GM12878 (cell line): Measurements from ENCODE around the gene GATAD2B. TPM values are rescaled to one million over a fixed set of nuclear protein-coding genes. Genes with fewer than 3 reads are reported as not detected.
A peak's percentile ranks its signal among the peaks of the same experiment; 100 is the strongest.

Experiments used
- BCL11A ChIP-seq: IDR thresholded peaks from 2 replicates; pipeline ENCODE4 v1.6.1; 2011; ENCODE audit warnings: low read depth, low read length
- CBFB ChIP-seq: IDR thresholded peaks from 2 replicates; pipeline ENCODE4 v1.6.1; 2016; ENCODE audit warnings: antibody characterized with exemption, low read depth
- CHD1 ChIP-seq: IDR thresholded peaks from 2 replicates; pipeline ENCODE4 v1.6.1; 2012; ENCODE audit warnings: low read depth, low read length, improper control_type of control experiment
- ESRRA ChIP-seq: IDR thresholded peaks from 2 replicates; pipeline ENCODE4 v1.6.1; 2012; ENCODE audit warnings: mild to moderate bottlenecking, low read length, improper control_type of control experiment
- FOXK2 ChIP-seq: fragments of 450-650 bp; IDR thresholded peaks from 2 replicates; pipeline ENCODE4 v1.6.1; 2017; ENCODE audit warnings: mild to moderate bottlenecking, moderate library complexity
- GATAD2B ChIP-seq: fragments of 450-650 bp; conservative IDR thresholded peaks from 2 replicates; pipeline ENCODE4 v1.6.1; 2017; ENCODE audit warnings: low read depth, mild to moderate bottlenecking, moderate library complexity
- HDGF ChIP-seq: fragments of 450-650 bp; IDR thresholded peaks from 2 replicates; pipeline ENCODE4 v1.6.1; 2016; ENCODE audit warnings: antibody characterized with exemption
- KDM1A ChIP-seq: fragments of 200-600 bp; sonication (generic); IDR thresholded peaks from 2 replicates; pipeline ENCODE4 v1.6.1; 2016; ENCODE audit warnings: borderline replicate concordance
- LARP7 ChIP-seq: fragments of 450-650 bp; IDR thresholded peaks from 2 replicates; pipeline ENCODE4 v1.6.1; 2017; ENCODE audit warnings: mild to moderate bottlenecking
- MTA2 ChIP-seq: fragments of 450-650 bp; IDR thresholded peaks from 2 replicates; pipeline ENCODE4 v1.6.1; 2016; ENCODE audit warnings: low read depth, mild to moderate bottlenecking, moderate library complexity
- MXI1 ChIP-seq: fragments of 150-350 bp; IDR thresholded peaks from 2 replicates; pipeline ENCODE4 v1.6.1; 2011; ENCODE audit warnings: low read depth, mild to moderate bottlenecking, inconsistent platforms, low read length, improper control_type of control experiment
- NFYA ChIP-seq: IDR thresholded peaks from 2 replicates; pipeline ENCODE4 v1.6.1; 2011; ENCODE audit warnings: low read depth, mild to moderate bottlenecking, low read length, improper control_type of control experiment, borderline replicate concordance
- NFYB ChIP-seq: IDR thresholded peaks from 2 replicates; pipeline ENCODE4 v1.6.1; 2011; ENCODE audit warnings: low read depth, mild to moderate bottlenecking, low read length, improper control_type of control experiment, moderate library complexity; ENCODE audit not compliant: insufficient read depth
- NR2F1 ChIP-seq: fragments of 450-650 bp; conservative IDR thresholded peaks from 2 replicates; pipeline ENCODE4 v1.6.1; 2017; ENCODE audit warnings: mild to moderate bottlenecking
- RAD21 ChIP-seq: IDR thresholded peaks from 2 replicates; pipeline ENCODE4 v1.6.1; 2011; ENCODE audit warnings: mild to moderate bottlenecking, low read depth, low read length, moderate library complexity; ENCODE audit not compliant: insufficient read depth
- SREBF1 ChIP-seq: IDR thresholded peaks from 2 replicates; pipeline ENCODE4 v1.6.1; 2012; ENCODE audit warnings: mild to moderate bottlenecking, low read length
- SRF ChIP-seq, 2 experiments: IDR thresholded peaks; 2 replicates each; pipeline ENCODE4 v1.6.1; 2011; ENCODE audit warnings: low read depth in 2 of 2, low read length in 2 of 2, mild to moderate bottlenecking in 1 of 2, moderate library complexity in 1 of 2
- STAT3 ChIP-seq: IDR thresholded peaks from 2 replicates; pipeline ENCODE4 v1.6.1; 2011; ENCODE audit warnings: low read depth, low read length, improper control_type of control experiment
- SUPT20H ChIP-seq: IDR thresholded peaks from 2 replicates; pipeline ENCODE4 v1.6.1; 2011; ENCODE audit warnings: low read depth, mild to moderate bottlenecking, low read length, moderate library complexity, borderline replicate concordance; ENCODE audit not compliant: control insufficient read depth
- WRNIP1 ChIP-seq: IDR thresholded peaks from 2 replicates; pipeline ENCODE4 v1.6.1; 2011; ENCODE audit warnings: low read depth, low read length, improper control_type of control experiment, borderline replicate concordance
- ZBED1 ChIP-seq: IDR thresholded peaks from 2 replicates; pipeline ENCODE4 v1.6.1; 2016; ENCODE audit warnings: borderline replicate concordance
- ZNF207 ChIP-seq: fragments of 450-650 bp; IDR thresholded peaks from 2 replicates; pipeline ENCODE4 v1.6.1; 2014; ENCODE audit warnings: antibody characterized with exemption, mild to moderate bottlenecking, borderline replicate concordance
- polyA plus RNA-seq, 11 experiments: library from polyadenylated mRNA; depleted of rRNA in 4 of 11; unstranded in 6 of 11; stranded (reverse) in 5 of 11; fragments of >200 nt; fragmentation: Nextera tagmentation in 4 of 11; fragmentation: Illumina TruSeq in 1 of 11; extraction: Ambion mirVana in 4 of 11; extraction: Trizol in 1 of 11; gene quantifications; 1 replicate in 1 of 11; 2 replicates in 10 of 11; pipeline versions ENCODE4 v1.2.1 to v1.2.3, GENCODE V29; 2011 to 2016; ENCODE audit warnings: inconsistent platforms in 2 of 11, missing spikeins in 2 of 11, low read depth in 1 of 11
- total RNA-seq, 4 experiments: library from RNA; depleted of rRNA in 3 of 4; stranded (reverse); fragments of >200 nt in 3 of 4; fragmentation: Illumina TruSeq in 1 of 4; extraction: Trizol in 1 of 4; gene quantifications; 2 replicates each; pipeline versions ENCODE4 v1.2.1 to v1.2.3, GENCODE V29; 2013 to 2021
- TF ChIP-seq, protein P1 (sequence below): fragments of 450-650 bp; IDR thresholded peaks from 2 replicates; pipeline ENCODE4 v1.6.1; 2017; ENCODE audit warnings: borderline replicate concordance
- TF ChIP-seq, protein P2 (sequence below): fragments of 450-650 bp; IDR thresholded peaks from 2 replicates; pipeline ENCODE4 v1.6.1; 2017; ENCODE audit warnings: antibody characterized with exemption, mild to moderate bottlenecking, moderate library complexity
- TF ChIP-seq, protein P3 (sequence below): fragments of 450-650 bp; IDR thresholded peaks from 2 replicates; pipeline ENCODE4 v1.6.1; 2017; ENCODE audit warnings: low read depth, mild to moderate bottlenecking, moderate library complexity
- TF ChIP-seq, protein P4 (sequence below): fragments of 450-650 bp; IDR thresholded peaks from 2 replicates; pipeline ENCODE4 v1.6.1; 2016; ENCODE audit warnings: mild to moderate bottlenecking

GATAD2B gene
- total and polyA plus RNA-seq, 10 of the 15 experiments (the other 5 are each of a cell fraction or from before 2014, with no cell fraction given), result 2.4 to 63.1 (median 8.7) TPM

DNA sequence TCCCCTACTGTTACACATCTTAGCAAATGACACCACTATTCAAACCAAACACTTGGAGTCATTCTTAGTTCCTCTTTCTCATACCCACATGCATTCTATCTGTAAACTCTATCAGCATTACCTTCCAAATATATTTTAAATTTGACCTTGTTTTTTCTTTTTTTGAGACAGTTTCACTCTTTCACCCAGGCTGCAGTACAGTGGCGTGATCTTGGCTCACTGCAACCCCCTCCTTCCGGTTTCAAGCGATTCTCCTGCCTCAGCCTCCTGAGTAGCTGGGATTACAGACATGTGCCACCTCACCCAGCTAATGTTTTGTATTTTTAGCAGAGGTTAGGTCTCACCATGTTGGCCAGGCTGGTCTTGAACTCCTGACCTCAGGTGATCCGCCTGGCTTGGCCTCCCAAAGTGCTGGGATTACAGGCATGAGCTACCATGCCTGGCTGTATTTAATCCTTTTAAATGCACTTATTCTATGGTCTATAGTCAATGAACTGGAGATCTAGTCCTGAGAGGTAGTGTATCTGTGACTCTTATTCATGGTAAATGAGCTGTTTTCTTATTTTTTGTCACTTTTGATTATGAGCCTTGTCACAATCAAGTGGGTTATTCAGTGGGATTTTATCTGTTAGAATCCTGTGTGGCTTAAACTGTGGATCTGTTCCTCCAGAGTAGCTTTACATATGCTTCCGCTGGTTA is 73.1 kb downstream of the GATAD2B start (continued):
- TF ChIP-seq, protein P1, sequence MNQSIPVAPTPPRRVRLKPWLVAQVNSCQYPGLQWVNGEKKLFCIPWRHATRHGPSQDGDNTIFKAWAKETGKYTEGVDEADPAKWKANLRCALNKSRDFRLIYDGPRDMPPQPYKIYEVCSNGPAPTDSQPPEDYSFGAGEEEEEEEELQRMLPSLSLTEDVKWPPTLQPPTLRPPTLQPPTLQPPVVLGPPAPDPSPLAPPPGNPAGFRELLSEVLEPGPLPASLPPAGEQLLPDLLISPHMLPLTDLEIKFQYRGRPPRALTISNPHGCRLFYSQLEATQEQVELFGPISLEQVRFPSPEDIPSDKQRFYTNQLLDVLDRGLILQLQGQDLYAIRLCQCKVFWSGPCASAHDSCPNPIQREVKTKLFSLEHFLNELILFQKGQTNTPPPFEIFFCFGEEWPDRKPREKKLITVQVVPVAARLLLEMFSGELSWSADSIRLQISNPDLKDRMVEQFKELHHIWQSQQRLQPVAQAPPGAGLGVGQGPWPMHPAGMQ, result no peak
- TF ChIP-seq WRNIP1 (no peak), GATAD2B (peak; percentile 67), MTA2 (peak; percentile 86), BCL11A (no peak), CHD1 (no peak), LARP7 (no peak), NR2F1 (peak; percentile 84), HDGF (peak; percentile 80), ZNF207 (no peak), NFYB (no peak), MXI1 (no peak), SREBF1 (peak; percentile 57), SRF (IDR thresholded peaks at IDR 0.05; ENCODE audit: low read depth in 2 of 2, low read length in 2 of 2) (no peak), ESRRA (no peak), NFYA (no peak), RAD21 (no peak), ZBED1 (no peak), FOXK2 (no peak), STAT3 (no peak), SUPT20H (no peak), KDM1A (no peak), CBFB (no peak)
- TF ChIP-seq, protein P2, sequence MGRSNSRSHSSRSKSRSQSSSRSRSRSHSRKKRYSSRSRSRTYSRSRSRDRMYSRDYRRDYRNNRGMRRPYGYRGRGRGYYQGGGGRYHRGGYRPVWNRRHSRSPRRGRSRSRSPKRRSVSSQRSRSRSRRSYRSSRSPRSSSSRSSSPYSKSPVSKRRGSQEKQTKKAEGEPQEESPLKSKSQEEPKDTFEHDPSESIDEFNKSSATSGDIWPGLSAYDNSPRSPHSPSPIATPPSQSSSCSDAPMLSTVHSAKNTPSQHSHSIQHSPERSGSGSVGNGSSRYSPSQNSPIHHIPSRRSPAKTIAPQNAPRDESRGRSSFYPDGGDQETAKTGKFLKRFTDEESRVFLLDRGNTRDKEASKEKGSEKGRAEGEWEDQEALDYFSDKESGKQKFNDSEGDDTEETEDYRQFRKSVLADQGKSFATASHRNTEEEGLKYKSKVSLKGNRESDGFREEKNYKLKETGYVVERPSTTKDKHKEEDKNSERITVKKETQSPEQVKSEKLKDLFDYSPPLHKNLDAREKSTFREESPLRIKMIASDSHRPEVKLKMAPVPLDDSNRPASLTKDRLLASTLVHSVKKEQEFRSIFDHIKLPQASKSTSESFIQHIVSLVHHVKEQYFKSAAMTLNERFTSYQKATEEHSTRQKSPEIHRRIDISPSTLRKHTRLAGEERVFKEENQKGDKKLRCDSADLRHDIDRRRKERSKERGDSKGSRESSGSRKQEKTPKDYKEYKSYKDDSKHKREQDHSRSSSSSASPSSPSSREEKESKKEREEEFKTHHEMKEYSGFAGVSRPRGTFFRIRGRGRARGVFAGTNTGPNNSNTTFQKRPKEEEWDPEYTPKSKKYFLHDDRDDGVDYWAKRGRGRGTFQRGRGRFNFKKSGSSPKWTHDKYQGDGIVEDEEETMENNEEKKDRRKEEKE, result no peak
- TF ChIP-seq, protein P3, sequence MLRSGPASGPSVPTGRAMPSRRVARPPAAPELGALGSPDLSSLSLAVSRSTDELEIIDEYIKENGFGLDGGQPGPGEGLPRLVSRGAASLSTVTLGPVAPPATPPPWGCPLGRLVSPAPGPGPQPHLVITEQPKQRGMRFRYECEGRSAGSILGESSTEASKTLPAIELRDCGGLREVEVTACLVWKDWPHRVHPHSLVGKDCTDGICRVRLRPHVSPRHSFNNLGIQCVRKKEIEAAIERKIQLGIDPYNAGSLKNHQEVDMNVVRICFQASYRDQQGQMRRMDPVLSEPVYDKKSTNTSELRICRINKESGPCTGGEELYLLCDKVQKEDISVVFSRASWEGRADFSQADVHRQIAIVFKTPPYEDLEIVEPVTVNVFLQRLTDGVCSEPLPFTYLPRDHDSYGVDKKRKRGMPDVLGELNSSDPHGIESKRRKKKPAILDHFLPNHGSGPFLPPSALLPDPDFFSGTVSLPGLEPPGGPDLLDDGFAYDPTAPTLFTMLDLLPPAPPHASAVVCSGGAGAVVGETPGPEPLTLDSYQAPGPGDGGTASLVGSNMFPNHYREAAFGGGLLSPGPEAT, result peak; percentile 88
- TF ChIP-seq, protein P4, sequence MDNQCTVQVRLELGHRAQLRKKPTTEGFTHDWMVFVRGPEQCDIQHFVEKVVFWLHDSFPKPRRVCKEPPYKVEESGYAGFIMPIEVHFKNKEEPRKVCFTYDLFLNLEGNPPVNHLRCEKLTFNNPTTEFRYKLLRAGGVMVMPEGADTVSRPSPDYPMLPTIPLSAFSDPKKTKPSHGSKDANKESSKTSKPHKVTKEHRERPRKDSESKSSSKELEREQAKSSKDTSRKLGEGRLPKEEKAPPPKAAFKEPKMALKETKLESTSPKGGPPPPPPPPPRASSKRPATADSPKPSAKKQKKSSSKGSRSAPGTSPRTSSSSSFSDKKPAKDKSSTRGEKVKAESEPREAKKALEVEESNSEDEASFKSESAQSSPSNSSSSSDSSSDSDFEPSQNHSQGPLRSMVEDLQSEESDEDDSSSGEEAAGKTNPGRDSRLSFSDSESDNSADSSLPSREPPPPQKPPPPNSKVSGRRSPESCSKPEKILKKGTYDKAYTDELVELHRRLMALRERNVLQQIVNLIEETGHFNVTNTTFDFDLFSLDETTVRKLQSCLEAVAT, result peak; percentile 69
